ENCODE measurements around the gene HOXA4.

DNA sequence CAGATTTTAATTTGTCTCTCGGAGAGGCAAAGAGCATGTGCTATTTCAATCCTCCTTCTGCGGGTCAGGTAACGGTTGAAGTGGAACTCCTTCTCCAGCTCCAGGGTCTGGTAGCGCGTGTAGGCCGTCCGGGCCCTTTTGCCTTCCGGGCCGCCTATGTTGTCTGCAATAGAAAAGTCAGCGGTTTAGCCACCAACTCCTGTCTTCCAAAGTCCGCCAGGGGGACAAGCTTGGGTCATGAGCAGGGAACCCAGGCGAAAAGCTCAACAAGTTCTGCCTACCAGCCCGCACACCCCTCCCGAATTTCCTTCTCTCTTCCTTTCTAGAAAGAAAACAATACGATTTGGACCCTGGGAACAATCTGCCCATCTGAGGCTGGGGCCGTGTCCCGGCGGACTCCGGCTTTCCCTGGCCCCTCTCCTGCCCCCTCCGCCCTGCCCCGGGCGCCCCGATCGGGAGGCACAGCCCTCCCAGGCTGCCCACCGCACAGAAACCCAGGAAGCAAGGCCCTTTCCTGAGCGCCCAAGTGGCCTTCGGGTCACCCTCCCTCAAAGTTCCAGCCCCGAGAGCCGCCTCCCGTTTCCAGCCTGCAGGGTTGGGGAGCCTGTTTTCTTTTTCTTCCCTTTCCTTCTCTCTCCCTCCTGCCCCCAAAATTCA lies 11.5 kb upstream of the HOXA4 start:
- TF ChIP-seq CTCF (IDR thresholded peaks at IDR 0.05; ENCODE audit: low read depth, low read length, poor library complexity, severe bottlenecking) = no peak
- no peak for TF ChIP-seq EZH2phosphoT487 (IDR thresholded peaks at IDR 0.05; ENCODE audit: borderline replicate concordance, low read length)

All from DOHH2 (cell line).